Activated T-helper 1 cell treated with anti-CD3 and anti-CD28 coated beads, Interleukin-12 subunit alpha, Interleukin-12 subunit beta, Interleukin-2, Interleukin-4 antibody, amounts not matched to agents 30 ng/mL and 10 ng/mL and 1 ng/mL, durations not matched to agents 14 hours and 24 hours and 36 hours (primary cell): ENCODE results near the gene DNAJC5. TPM values are rescaled to one million over a fixed set of nuclear protein-coding genes. Genes with fewer than 3 reads are reported as not detected.
A peak's percentile ranks its signal among the peaks of the same experiment; 100 is the strongest.
"Not testable (repeated sequence)": the region's sequence is repeated elsewhere in the genome, so short reads cannot be mapped to it uniquely, and the experiment has no call there.

ENCODE experiments used
- DNase-seq: peaks from one replicate; pipeline ENCODE4 v3.0.0; 2021; ENCODE audit warnings: low spot score
- H3K27ac Mint-ChIP-seq: one replicate; pipeline ENCODE4 v1.8.0; 2021; ENCODE audit warnings: mild to moderate bottlenecking, mixed read lengths
- H3K27me3 Mint-ChIP-seq: one replicate; pipeline ENCODE4 v1.8.0; 2022; ENCODE audit warnings: mild to moderate bottlenecking, moderate library complexity, mixed read lengths; ENCODE audit not compliant: insufficient read depth
- H3K36me3 Mint-ChIP-seq: one replicate; pipeline ENCODE4 v1.8.0; 2021; ENCODE audit warnings: low read depth, mixed read lengths
- H3K4me1 Mint-ChIP-seq: one replicate; pipeline ENCODE4 v1.8.0; 2021; ENCODE audit warnings: low read depth, mixed read lengths
- H3K4me3 Mint-ChIP-seq: one replicate; pipeline ENCODE4 v1.8.0; 2021; ENCODE audit warnings: mild to moderate bottlenecking, moderate library complexity, mixed read lengths
- H3K9me3 Mint-ChIP-seq: one replicate; pipeline ENCODE4 v1.8.0; 2021; ENCODE audit warnings: mixed read lengths
- intact Hi-C: fragments of 100-400 bp; cut with micrococcal nuclease; formaldehyde crosslinking; loops from one replicate; pipeline ENCODE4 v1.15.1; 2024
- total RNA-seq: library from RNA; stranded (reverse); gene quantifications from 2 replicates; pipeline ENCODE4 v1.2.3, GENCODE V29; 2022

Gene DNAJC5
- total RNA-seq, 1 donor from 2014 or later, result 47.5 TPM

DNA sequence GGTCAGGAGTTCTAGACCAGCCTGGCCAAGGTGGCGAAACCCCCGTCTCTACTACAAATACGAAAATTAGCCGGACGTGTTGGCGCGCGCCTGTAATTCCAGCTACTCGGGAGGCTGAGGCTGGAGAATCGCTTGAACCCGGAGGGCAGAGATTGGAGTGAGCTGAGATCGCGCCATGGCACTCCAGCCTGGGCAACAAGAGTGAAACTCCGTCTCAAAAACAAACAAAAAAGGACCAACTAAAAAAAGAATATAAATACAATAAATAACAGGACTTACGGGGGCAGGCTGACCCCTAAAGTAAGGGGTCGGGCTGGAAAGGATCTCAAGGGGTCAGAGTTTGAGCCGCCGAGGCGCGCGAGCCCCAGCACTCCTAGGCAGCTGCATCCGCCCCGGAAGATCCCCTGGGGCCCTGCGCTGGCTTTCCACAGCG, 30.4 kb upstream of the DNAJC5 start:
- Mint-ChIP-seq H3K36me3 (peaks cover 23% of the 10 kb centered on the region), H3K27me3 (no peaks in the 10 kb centered on the region), H3K4me1 (peaks cover 19% of the 10 kb centered on the region), H3K9me3 (no peaks in the 10 kb centered on the region), H3K4me3 (peak overlapping the region; percentile 96), H3K27ac (peak overlapping the region; percentile 96)
- no peak for DNase-seq
- intact Hi-C loops, result loop anchor here (1.0 to 2.0 kb wide), 5 partner anchors 14 to 238 kb away; partner anchors contain the start of gene GMEB2

GRCh38 chr20:63864978-63865640, 29.8 kb upstream of the DNAJC5 start, which contains the start of gene TPD52L2:
Gene TPD52L2, plus strand, starts transcription at chr20:63865270. Its CDS starts 96 bp downstream, at chr20:63865366.
- H3K27me3 Mint-ChIP-seq, result no peaks in the 10 kb centered on the region
- peaks cover 19% of the 10 kb centered on the region for H3K4me1 Mint-ChIP-seq
- intact Hi-C loops, result loop anchor here (1.0 to 2.0 kb wide), 16 partner anchors 8 to 593 kb away; partner anchors contain the start of genes ARFGAP1, ARFRP1, GMEB2 and PPDPF

DNA sequence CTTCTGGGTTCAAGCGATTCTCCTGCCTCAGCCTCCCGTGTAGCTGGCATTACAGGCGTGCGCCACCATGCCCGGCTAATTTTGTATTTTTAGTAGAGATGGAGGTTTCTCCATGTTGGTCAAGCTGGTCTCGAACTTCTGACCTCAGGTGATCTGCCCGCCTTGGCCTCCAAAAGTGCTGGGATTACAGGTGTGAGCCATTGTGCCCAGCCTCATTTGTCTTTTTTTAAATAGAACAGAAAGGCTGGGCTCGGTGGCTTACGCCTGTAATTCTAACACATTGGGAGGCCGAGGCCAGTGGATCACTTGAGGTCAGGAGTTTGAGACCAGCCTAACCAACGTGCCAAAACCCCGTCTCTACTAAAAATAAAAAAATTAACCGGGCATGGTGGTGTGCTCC, 27.9 kb upstream of the DNAJC5 start:
- H3K27me3 Mint-ChIP-seq, DNase-seq, H3K9me3 Mint-ChIP-seq, H3K27ac Mint-ChIP-seq, intact Hi-C loops: not testable (repeated sequence)
- H3K4me3 Mint-ChIP-seq, result peak overlapping the region; percentile 53
- H3K36me3 Mint-ChIP-seq, result peaks cover 22% of the 10 kb centered on the region
- H3K4me1 Mint-ChIP-seq, result peaks cover 19% of the 10 kb centered on the region

More at GRCh38 chr20:63864978-63865640, 29.8 kb upstream of the DNAJC5 start, which contains the start of gene TPD52L2:
- peak within 1 kb of the TSS; percentile 96 for H3K4me3 Mint-ChIP-seq
- DNase-seq, result peak; percentile 98
- no peaks in the 10 kb centered on the region for H3K9me3 Mint-ChIP-seq
- H3K36me3 Mint-ChIP-seq, result peaks cover 24% of the 10 kb centered on the region
- peak within 1 kb of the TSS; percentile 96 for H3K27ac Mint-ChIP-seq

- peak overlapping the region; percentile 29 for H3K4me3 Mint-ChIP-seq
- H3K27ac Mint-ChIP-seq, result peak overlapping the region; percentile 2
- no peaks in the 10 kb centered on the region for H3K9me3 Mint-ChIP-seq
- no peaks in the 10 kb centered on the region for H3K27me3 Mint-ChIP-seq
- DNase-seq, result no peak
- intact Hi-C loops, result no loop called here
- peaks cover 22% of the 10 kb centered on the region for H3K36me3 Mint-ChIP-seq
- H3K4me1 Mint-ChIP-seq, result peaks cover 18% of the 10 kb centered on the region
These were observed 26.7 kb upstream of the DNAJC5 start for GRCh38 chr20:63868264-63868663.

DNA sequence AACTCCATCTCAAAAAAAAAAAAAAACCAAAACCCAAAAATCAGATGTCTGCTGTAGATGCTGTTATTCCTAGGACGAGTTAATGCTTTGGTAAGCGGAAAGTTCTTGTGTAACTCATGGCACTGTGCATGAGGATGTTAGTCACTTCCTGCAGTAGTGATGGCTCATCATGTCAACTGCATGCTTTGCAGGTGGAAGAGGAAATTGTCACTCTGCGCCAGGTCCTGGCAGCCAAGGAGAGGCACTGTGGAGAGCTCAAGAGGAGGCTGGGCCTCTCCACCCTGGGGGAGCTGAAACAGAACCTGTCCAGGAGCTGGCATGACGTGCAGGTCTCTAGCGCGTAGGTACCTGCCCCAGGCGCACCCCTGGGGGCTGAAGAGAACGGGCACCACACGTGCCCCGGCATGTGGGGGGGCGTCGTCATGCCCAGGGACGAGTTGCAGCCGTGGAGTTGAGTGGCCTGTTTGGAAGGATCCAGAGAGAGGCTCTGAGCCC, 21.4 kb upstream of the DNAJC5 start:
- peaks cover 30% of the 10 kb centered on the region for H3K36me3 Mint-ChIP-seq
- intact Hi-C loops, result loop anchor here (1.0 to 2.0 kb wide), 2 partner anchors 8 to 23 kb away; partner anchors contain the start of gene TPD52L2
- no peaks in the 10 kb centered on the region for H3K9me3 Mint-ChIP-seq
- peaks cover 8% of the 10 kb centered on the region for H3K4me1 Mint-ChIP-seq
- DNase-seq, result peak; percentile 48
- H3K27me3 Mint-ChIP-seq, result no peaks in the 10 kb centered on the region
- H3K27ac Mint-ChIP-seq, result peak overlapping the region; percentile 98
- H3K4me3 Mint-ChIP-seq, result peak overlapping the region; percentile 40

DNA sequence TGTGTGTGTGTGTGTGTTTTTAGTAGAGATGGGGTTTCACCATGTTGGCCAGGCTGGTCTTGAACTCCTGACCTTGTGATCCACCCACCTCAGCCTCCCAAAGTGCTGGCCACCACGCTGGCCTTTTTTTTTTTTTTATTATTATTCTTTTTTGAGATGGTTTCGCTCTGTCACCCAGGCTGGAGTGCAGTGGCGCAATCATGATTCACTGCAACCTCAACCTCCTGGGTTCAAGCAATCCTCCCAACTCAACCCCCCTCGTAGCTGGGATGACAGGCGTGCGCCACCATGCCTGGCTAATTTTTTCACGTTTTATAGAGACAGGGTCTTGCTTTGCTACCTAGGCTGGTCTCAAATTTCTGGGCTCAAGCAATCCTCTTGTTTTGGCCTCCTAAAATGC, 20.7 kb upstream of the DNAJC5 start:
- H3K27me3 Mint-ChIP-seq, H3K27ac Mint-ChIP-seq, DNase-seq, H3K9me3 Mint-ChIP-seq, H3K4me1 Mint-ChIP-seq, intact Hi-C loops, H3K4me3 Mint-ChIP-seq: not testable (repeated sequence)
- H3K36me3 Mint-ChIP-seq, result peaks cover 30% of the 10 kb centered on the region

DNA sequence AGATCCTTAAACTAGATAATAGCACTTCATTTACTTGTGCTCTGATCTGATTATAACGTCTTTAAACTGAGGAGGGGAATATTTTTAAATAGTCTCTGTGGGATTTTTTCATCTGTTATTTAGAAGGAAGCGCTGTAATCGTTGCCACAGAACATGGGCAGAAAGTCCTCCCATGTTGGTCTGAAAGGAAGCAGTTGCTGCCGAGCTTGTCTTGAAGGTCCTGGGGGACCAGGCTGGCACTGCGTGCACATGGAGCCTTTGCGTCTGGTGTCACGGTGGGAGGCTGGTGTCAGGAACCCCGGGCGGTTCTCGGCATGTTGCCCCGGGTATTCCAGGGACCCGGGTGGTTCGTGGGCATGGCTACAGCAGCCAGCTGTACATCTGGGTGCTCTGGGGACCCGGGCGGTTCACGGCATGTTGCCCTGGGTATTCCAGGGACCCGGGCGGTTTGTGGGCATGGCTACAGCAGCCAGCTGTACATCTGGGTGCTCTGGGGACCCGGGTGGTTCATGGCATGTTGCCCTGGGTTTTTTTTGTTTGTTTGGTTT, 18.4 kb upstream of the DNAJC5 start:
- H3K36me3 Mint-ChIP-seq, result peaks cover 24% of the 10 kb centered on the region
- intact Hi-C loops, result no loop called here
- DNase-seq, result no peak
- H3K27ac Mint-ChIP-seq, result peak overlapping the region; percentile 51
- H3K27me3 Mint-ChIP-seq, result no peaks in the 10 kb centered on the region
- H3K4me1 Mint-ChIP-seq, result peaks cover 8% of the 10 kb centered on the region
- no peaks in the 10 kb centered on the region for H3K9me3 Mint-ChIP-seq
- no peak overlapping the region for H3K4me3 Mint-ChIP-seq

- DNase-seq, result no peak
- H3K36me3 Mint-ChIP-seq, result peaks cover 20% of the 10 kb centered on the region
- H3K27ac Mint-ChIP-seq, result no peak overlapping the region
- H3K4me3 Mint-ChIP-seq, result no peak overlapping the region
- intact Hi-C loops, result no loop called here
- H3K27me3 Mint-ChIP-seq, result no peaks in the 10 kb centered on the region
- H3K4me1 Mint-ChIP-seq, result peaks cover 8% of the 10 kb centered on the region
- no peaks in the 10 kb centered on the region for H3K9me3 Mint-ChIP-seq
These were observed 17.0 kb upstream of the DNAJC5 start for GRCh38 chr20:63877755-63878470.

DNA sequence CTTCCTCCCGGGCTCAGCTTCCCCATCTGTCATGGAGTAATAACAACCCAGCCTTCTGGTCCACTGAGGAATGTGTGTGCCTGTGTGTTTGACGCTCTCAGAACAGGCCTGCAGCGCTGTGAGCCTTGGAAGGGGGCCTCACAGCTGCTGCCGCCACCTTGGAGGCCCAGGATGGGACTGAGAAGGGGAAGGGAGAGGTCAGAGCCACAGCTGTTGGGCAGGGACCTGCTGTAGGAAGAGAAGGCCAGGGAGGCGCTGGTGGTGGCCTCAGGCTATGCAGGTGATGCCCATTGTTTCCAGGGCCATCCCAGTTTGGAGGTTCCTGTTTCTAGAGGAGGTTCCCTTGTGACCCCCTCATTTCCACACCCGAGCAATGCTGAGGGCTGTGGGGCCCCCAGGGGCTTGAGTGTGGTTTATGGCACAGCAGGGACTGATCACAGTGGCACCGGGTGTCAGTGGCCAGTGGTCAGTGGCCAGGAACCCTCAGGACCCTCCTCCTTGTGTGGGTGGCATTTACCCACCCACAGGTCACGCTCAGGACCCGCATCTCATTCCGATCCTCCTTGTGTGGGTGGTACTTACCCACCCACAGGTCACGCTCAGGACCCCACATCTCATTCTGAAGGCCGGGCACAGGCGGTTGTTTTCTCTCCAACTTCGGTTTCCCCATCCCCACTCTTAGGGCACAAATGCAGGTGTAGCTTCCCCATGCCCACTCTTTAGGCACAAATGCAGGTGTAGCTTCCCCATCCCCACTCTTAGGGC, 15.8 kb upstream of the DNAJC5 start:
- H3K4me3 Mint-ChIP-seq, result no peak overlapping the region
- no peak overlapping the region for H3K27ac Mint-ChIP-seq
- H3K4me1 Mint-ChIP-seq, result no peaks in the 10 kb centered on the region
- H3K9me3 Mint-ChIP-seq, result no peaks in the 10 kb centered on the region
- peaks cover 17% of the 10 kb centered on the region for H3K36me3 Mint-ChIP-seq
- DNase-seq, result no peak
- H3K27me3 Mint-ChIP-seq, result no peaks in the 10 kb centered on the region
- intact Hi-C loops, result no loop called here

DNA sequence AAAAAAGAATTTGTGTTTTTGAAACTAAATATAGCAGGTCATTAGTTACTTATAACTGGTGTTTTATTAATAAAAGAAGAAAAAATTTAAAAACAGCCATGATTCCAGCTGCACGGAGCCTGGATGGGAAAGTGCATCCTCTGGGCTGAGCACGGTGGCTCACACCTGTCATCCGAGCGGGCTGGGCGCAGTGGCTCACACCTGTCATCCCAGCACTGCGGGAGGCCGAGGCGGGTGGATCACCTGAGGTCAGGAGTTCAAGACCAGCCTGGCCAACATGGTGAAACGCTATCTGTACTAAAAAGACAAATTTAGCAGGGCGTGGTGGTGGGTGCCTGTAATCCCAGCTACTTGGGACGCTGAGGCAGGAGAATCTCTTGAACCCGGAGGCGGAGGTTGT, 14.0 kb upstream of the DNAJC5 start:
- intact Hi-C loops, H3K4me1 Mint-ChIP-seq, H3K27me3 Mint-ChIP-seq, H3K36me3 Mint-ChIP-seq, DNase-seq, H3K27ac Mint-ChIP-seq, H3K9me3 Mint-ChIP-seq, H3K4me3 Mint-ChIP-seq: not testable (repeated sequence)

DNA sequence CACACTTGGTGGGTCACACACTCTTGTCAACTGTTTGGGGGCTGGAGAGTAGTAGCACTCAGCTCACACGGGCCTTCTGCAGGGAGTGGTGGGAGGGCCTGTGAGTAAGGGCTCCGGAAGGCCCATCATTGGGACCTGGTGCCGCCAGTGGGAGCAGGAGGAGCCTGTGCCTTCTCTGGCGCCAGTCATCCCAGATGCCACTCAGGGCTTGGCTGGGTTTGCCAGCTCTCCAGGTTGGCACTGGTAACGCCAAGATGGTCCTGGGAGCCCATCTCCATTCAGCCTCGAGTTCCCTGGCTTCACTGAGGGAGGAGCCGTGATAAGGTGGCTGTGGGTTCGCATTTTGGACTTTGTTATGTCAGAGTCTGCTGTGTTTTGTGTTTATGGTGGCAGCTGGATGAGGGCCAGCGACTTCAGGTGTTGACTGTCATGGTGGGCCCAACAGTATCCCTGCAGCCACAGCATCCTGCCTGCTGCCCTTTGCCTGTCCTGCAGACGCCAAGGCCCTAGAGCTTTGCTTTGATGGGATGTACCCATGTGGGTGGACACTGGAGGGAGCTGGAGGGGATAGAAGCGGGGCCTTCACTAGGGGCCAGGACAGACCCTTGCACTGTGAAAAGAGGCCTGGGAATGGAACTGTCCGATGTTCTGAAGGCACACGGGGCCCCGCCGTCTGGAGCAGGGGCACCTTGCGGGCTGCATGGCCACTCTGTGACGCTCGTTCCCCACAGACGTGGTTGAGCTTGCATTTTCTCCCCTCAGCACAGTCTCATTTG, 13.3 kb upstream of the DNAJC5 start:
- Mint-ChIP-seq H3K27me3 (no peaks in the 10 kb centered on the region), H3K36me3 (peaks cover 3% of the 10 kb centered on the region), H3K9me3 (no peaks in the 10 kb centered on the region), H3K27ac (no peak overlapping the region), H3K4me3 (no peak overlapping the region), H3K4me1 (no peaks in the 10 kb centered on the region)
- DNase-seq, result no peak
- intact Hi-C loops, result no loop called here
